ENCODE data around the gene PKD2.
"Not testable (repeated sequence)": the region's sequence is repeated elsewhere in the genome, so short reads cannot be mapped to it uniquely, and the experiment has no call there.

PKD2 gene

DNA sequence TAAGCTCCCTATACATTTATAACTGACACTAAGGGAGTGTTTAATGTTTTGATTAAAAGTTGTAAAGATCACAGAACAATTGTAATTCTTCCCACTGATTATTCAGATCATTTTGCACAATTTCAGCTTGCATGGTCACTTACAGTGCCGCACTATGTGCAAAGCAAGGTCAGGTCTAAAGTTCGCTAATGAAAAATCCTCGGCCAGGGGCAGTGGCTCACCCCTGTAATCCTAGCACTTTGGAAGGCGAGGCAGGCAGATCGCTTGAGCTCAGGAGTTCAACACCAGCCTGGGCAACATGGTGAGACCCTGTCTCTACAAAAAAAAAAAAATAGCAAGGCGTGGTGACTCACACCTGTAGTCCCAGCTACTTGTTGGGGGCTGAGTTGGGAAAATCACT, 57.0 kb downstream of the PKD2 start:
- no peak for DNase-seq (ENCODE audit: low read depth, low spot score)

- DNase-seq (ENCODE audit: low read depth, low spot score) = no peak
These were observed 62.6 kb downstream of the PKD2 start for GRCh38 chr4:88070031-88070430.

DNA sequence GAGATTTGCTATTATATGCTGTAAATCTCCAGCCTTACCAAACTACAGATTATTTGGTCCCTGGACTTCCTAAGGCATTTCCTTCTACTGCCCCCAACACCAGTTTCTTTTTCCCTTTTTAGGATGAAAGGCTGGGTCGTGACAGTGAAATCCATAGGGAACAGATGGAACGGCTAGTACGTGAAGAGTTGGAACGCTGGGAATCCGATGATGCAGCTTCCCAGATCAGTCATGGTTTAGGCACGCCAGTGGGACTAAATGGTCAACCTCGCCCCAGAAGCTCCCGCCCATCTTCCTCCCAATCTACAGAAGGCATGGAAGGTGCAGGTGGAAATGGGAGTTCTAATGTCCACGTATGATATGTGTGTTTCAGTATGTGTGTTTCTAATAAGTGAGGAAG, 67.9 kb downstream of the PKD2 start:
- DNase-seq (ENCODE audit: low read depth, low spot score) = no peak

GRCh38 chr4:88077911-88078524, 70.6 kb downstream of the PKD2 start:
- peak; percentile 89 for DNase-seq (ENCODE audit: low read depth, low spot score)

- DNase-seq (ENCODE audit: low read depth, low spot score) = peak; percentile 16
These were observed 71.1 kb downstream of the PKD2 start for GRCh38 chr4:88078579-88078978.

GRCh38 chr4:88080626-88081025, 73.2 kb downstream of the PKD2 start:
- DNase-seq (ENCODE audit: low read depth, low spot score) = no peak

DNA sequence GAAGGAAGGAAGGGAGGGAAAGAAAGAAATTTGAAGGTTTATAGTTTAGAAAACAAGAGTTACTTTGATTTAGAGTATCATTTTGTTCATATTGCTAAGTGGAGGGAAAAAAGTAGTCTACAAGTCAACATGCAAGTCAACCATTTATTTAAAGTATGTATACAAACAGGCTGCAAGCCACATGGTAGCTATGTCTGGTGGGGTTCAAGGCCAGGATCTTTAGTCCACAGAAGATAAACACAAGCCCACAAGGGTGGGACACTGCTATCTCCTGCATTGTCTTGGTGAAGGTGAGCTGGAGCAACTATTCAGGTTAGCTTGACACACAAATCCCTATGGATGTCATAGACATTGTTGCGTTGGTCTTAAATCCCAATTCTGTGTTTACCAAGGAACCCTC, 79.6 kb downstream of the PKD2 start:
- DNase-seq (ENCODE audit: low read depth, low spot score) = no peak

GRCh38 chr4:88090898-88091297, 83.5 kb downstream of the PKD2 start:
- DNase-seq (ENCODE audit: low read depth, low spot score) = no peak

DNA sequence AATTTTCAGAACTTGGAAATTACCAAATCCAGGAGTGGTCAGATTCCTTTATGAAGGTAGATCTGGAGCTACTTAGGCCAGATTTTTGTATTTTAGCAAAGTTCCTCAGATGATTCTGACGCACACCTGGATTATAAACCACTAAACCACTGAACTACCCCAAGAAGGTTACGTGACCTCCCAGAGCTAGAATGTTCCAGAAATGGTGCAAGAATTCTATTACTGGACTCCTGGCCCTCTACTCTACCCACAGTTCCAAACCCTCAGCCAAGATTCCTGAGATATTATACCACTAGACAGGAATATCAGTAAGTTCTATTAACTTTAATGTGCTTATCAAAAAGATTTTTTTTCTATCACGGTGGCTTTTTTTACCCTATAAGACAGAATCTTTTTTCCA, 83.9 kb downstream of the PKD2 start:
- peak; percentile 34 for DNase-seq (ENCODE audit: low read depth, low spot score)

DNA sequence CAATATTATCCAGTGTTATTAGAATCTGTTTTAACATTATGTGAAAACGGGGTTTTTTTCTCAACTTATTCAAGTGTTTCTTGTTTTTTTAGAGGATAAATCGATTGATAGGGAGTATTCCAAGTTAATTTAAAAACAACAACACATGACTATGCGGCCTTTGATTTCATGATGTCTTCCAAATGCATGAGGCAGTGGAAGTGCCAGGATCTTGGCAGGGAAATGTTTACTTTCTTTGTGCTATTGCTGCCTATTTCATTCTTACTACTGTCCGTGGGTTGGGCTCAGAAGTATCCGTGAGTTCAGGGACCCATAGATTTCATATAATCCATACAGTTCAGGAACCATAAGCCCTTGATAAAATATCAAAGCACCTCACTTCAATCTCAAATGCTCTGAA, 86.4 kb downstream of the PKD2 start:
- no peak for DNase-seq (ENCODE audit: low read depth, low spot score)

GRCh38 chr4:88097301-88097700, 89.9 kb downstream of the PKD2 start:
- DNase-seq (ENCODE audit: low read depth, low spot score) = no peak

GRCh38 chr4:88097781-88098180, 90.3 kb downstream of the PKD2 start:
- no peak for DNase-seq (ENCODE audit: low read depth, low spot score)

DNA sequence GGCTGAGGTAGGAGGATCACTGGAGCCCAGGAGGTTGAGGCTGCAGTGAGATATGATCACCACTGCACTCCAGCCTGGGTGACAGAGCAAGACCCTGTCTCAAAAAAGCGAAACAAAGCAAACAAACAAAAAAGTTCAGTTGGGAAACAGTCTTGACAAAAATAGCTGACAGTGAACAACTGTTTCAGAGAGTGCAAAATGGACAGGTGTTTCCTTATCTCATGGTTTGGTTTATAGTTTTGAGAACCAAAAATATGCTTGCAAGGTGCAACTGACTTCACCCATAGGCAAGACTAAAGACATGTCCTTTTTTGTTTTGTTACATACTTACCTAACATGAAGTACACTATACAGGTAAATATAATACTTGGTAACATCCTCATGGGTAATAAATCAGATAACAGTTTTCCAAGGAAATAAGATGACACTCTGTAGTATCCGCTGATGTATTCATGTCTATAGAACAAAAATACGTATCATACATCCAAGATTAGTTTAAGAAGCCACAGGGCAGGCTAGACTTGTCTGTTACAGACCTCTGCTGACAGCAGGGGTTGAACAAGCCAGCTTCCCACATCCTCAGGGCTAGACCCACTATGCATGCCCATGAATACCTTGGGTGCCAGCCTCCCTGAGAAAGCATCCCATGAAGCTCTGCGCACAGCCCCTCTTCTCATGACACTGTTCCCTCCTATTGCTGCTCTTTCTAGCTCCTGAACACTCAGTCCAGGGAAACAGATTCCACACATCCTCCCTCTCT, 91.7 kb downstream of the PKD2 start:
- no peak for DNase-seq (ENCODE audit: low read depth, low spot score)

DNA sequence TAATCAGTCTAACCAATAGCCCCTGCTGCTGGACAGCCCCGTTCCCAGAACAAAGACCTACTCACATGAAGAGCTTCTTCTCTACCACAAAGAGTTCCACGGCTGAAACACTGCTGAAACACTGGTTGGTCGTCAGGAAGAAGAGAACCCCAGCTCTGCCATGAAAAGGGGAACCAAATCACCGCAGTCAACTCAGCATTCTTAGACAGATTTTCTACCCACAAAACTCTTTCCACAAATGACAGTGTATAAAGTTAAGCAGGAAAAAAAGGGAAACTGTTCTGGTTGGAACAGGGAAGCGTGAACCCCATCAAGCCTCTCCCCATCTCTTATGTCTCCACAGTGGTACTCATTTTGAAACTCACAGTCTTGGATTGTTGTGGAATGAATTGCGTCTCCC, 93.7 kb downstream of the PKD2 start:
- no peak for DNase-seq (ENCODE audit: low read depth, low spot score)

DNA sequence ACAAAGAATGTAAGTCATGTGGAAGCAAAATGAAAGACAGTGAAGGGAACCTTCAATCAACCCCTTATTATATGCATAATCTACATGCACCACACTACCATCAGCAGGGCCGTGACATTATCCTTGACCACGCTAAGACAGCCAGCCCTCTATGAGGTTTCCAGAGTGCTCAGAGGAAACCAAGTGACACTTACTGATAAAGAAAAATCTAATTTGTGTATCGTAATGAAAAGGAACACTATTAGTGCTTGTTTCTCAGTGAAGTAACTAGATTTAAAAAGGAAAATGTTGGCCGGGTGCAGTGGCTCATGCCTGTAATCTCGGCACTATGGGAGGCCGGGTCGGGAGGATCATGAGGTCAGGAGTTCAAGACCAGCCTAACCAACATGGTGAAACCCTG, 94.6 kb downstream of the PKD2 start:
- DNase-seq (ENCODE audit: low read depth, low spot score) = no peak

DNA sequence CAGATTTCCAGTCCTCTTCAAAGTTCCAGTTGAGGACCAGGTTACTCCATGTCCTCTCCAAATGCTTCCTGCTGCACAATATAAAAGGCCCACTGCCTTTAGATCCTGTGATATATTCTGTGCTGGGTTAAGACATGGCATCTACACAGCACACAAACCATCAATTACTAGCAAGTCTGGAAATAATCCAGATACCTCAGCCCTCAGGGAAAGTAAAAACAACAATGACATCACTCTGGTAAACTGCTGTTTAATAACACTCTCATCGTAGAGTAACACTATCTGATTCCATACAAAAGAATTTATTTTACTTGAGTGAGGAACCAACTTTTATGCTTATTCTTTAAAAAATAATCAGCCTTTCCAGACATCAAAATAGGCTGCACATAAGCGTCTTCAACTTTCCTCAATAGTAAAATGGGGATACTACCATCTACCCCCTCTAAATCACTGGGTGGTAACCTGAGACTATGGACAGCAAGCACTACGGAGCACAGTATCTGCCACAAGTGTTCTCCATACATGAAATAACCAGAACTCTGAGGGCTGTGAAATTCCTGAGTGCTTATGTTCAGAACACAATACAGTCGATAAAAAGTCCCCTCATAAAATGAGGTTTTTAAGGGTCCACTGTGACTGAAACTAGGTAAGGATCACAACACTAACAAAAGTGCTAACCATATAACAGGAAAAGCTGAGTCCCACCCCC, 97.6 kb downstream of the PKD2 start:
- peak; percentile 82 for DNase-seq (ENCODE audit: low read depth, low spot score)

- no peak for DNase-seq (ENCODE audit: low read depth, low spot score)
These were observed 98.8 kb downstream of the PKD2 start for GRCh38 chr4:88106205-88106604.

DNA sequence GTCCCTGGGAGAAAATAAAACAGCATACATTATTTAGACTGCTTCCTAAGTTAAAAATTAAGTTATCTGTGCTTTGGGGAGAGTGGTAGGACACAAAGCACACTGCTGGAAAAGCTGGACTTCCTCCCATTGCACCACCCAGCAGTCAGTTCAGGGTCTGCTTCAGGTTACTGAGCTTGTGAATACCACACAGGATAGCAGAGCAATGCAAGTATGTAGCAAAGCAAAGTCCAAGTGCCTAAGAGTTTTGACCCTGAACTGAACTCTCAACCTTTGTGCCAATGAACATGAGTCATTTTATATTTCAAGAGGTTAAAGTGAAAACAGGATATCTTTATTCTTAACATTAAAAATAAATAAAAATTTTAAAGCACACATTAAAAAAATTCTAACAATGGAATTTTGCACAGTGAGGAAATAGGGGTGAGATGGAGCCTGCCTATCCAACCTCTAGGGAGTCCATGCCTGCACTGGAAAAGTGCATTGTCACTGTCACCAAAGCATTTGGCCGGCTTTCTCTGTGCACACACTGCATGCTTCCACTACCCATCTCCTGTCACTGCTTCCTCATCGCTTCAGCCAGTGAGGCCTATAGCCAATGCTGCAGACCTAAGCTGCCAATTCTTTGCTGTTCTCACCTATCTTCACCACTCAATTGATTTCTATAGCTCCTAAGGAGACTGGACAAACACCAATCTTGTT, 100.1 kb downstream of the PKD2 start:
- DNase-seq (ENCODE audit: low read depth, low spot score) = no peak

DNA sequence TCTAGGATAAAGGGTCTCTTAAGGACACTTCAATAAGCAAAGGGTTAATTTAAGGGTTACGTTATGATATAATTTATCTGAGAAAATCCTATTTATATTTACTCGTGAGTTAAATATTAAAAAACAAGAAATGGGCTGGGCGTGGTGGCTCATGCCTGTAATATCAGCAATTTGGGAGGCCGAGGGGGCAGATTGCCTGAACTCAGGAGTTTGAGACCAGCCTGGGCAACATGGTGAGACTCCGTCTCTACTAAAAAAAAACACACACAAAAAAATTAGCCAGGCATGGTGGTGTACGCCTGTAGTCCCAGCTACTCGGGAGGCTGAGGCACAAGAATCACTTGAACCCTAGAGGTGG, 100.7 kb downstream of the PKD2 start:
- DNase-seq (ENCODE audit: low read depth, low spot score) = not testable (repeated sequence)

- no peak for DNase-seq (ENCODE audit: low read depth, low spot score)
These were observed 101.3 kb downstream of the PKD2 start for GRCh38 chr4:88108747-88109122.

GRCh38 chr4:88109123-88109881, 101.9 kb downstream of the PKD2 start:
- no peak for DNase-seq (ENCODE audit: low read depth, low spot score)

- peak; percentile 49 for DNase-seq (ENCODE audit: low read depth, low spot score)
These were observed 103.4 kb downstream of the PKD2 start for GRCh38 chr4:88110826-88111225.
